T-helper 1 cell treated with Interleukin-12 subunit alpha and Interleukin-12 subunit beta and Interleukin-4 antibody, amounts not matched to agents 30 μg/mL and 1 μg/mL, for 36 hours (primary cell): ENCODE measurements around the gene CBX2.

ENCODE experiments used
- H3K27ac Mint-ChIP-seq: one replicate; pipeline ENCODE4 v1.8.0; 2021; ENCODE audit warnings: mild to moderate bottlenecking, mixed read lengths
- H3K27me3 Mint-ChIP-seq: one replicate; pipeline ENCODE4 v1.8.0; 2021; ENCODE audit warnings: low read depth, mixed read lengths
- H3K36me3 Mint-ChIP-seq: one replicate; pipeline ENCODE4 v1.8.0; 2021; ENCODE audit warnings: low read depth, mixed read lengths
- H3K4me1 Mint-ChIP-seq: one replicate; pipeline ENCODE4 v1.8.0; 2021; ENCODE audit warnings: low read depth, mixed read lengths
- H3K4me3 Mint-ChIP-seq: one replicate; pipeline ENCODE4 v1.8.0; 2021; ENCODE audit warnings: mild to moderate bottlenecking, moderate library complexity, mixed read lengths
- H3K9me3 Mint-ChIP-seq: one replicate; pipeline ENCODE4 v1.8.0; 2021; ENCODE audit warnings: mixed read lengths

The CBX2 gene

GRCh38 chr17:79775632-79776031, 2.3 kb upstream of the CBX2 start:
- H3K4me1 Mint-ChIP-seq: peaks cover 12% of the 10 kb centered on the region
- peak overlapping the region; percentile 26 for H3K27ac Mint-ChIP-seq
- no peaks in the 10 kb centered on the region for H3K9me3 Mint-ChIP-seq
- peaks cover 68% of the 10 kb centered on the region for H3K27me3 Mint-ChIP-seq
- H3K4me3 Mint-ChIP-seq: no peak overlapping the region
- H3K36me3 Mint-ChIP-seq: no peaks in the 10 kb centered on the region

- Mint-ChIP-seq H3K4me1 (peaks cover 16% of the 10 kb centered on the region), H3K27ac (no peak overlapping the region), H3K36me3 (no peaks in the 10 kb centered on the region), H3K4me3 (peak overlapping the region; percentile 4), H3K9me3 (no peaks in the 10 kb centered on the region), H3K27me3 (peaks cover 77% of the 10 kb centered on the region)
These were observed 1.4 kb upstream of the CBX2 start for GRCh38 chr17:79776376-79777119.

- Mint-ChIP-seq H3K9me3 (no peaks in the 10 kb centered on the region), H3K4me3 (peak overlapping the region; percentile 73), H3K36me3 (no peaks in the 10 kb centered on the region), H3K27ac (no peak overlapping the region), H3K27me3 (peaks cover 77% of the 10 kb centered on the region), H3K4me1 (peaks cover 16% of the 10 kb centered on the region)
These were observed 641 bp upstream of the CBX2 start for GRCh38 chr17:79777120-79777893.

DNA sequence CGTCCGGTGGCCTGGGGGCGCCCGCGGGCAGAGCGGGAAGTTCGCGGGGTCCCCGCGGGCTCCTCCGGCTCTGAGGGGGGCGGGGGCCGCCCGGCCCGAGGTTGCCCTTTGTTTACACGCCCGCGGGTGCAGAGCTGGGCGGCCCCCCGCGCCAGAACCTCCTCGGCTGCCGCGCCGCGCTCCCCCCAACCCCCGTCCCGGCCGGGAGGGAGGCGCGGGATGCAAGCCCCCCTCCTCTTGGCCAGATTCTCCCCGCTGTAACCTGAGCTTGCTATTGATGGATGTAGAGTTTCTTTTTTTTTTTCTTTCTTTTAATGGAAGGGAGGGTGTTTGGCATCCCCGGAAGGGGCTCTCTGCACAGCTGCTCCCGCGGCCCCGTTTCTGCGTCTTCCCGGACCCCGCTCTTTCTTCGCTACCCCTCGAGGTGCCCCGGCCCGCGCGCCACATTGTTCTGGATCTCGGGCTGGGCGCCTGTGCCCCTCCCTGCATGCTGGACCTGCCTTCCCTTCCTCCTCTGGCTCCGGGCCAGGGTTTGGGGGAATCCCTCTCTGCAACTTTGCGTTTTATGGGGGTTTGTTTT, 646 bp downstream of the CBX2 start:
- H3K27me3 Mint-ChIP-seq: peaks cover 70% of the 10 kb centered on the region
- H3K9me3 Mint-ChIP-seq: no peaks in the 10 kb centered on the region
- peaks cover 16% of the 10 kb centered on the region for H3K4me1 Mint-ChIP-seq
- peak overlapping the region; percentile 79 for H3K4me3 Mint-ChIP-seq
- peak overlapping the region; percentile 66 for H3K27ac Mint-ChIP-seq
- no peaks in the 10 kb centered on the region for H3K36me3 Mint-ChIP-seq

GRCh38 chr17:79779084-79779529, 1.2 kb downstream of the CBX2 start:
- H3K4me1 Mint-ChIP-seq: peaks cover 16% of the 10 kb centered on the region
- no peaks in the 10 kb centered on the region for H3K9me3 Mint-ChIP-seq
- H3K4me3 Mint-ChIP-seq: peak overlapping the region; percentile 79
- peak overlapping the region; percentile 15 for H3K27ac Mint-ChIP-seq
- peaks cover 67% of the 10 kb centered on the region for H3K27me3 Mint-ChIP-seq
- H3K36me3 Mint-ChIP-seq: no peaks in the 10 kb centered on the region

GRCh38 chr17:79779661-79780365, 1.9 kb downstream of the CBX2 start:
- Mint-ChIP-seq H3K36me3 (no peaks in the 10 kb centered on the region), H3K4me3 (peak overlapping the region; percentile 28), H3K27ac (peak overlapping the region; percentile 15), H3K4me1 (peaks cover 16% of the 10 kb centered on the region), H3K27me3 (peaks cover 60% of the 10 kb centered on the region), H3K9me3 (no peaks in the 10 kb centered on the region)

DNA sequence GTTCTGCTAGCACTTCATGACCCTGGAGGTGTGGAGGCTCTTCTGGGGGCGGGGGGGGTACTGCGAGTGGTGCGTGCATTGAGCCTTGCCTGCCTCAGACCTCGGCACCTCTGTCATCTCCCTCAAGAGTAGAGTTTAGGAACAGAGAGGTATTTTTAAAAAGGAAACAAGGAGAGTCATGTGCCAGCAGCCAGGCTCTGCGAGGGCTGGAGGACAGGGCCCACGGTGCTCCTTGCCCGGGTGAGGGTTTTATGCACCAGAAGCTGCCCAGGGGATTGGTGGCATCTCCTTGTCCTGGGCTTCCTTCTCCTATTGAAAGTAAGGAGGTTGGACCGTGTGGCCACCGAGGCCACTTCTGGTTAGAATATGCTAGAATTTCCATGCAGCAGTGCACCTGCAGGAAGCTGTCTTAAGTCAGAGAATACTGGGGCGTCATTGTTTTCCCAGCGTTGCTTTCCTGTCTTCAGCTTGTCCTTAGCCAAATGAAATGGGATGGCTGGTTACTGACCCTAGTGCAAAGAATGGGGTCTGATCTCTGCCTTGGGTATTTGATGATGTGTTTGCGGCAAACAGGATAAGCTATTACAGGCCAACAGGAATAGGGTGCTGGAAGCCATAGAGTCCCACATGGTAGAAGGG, 3.2 kb downstream of the CBX2 start:
- Mint-ChIP-seq H3K27ac (no peak overlapping the region), H3K27me3 (peaks cover 46% of the 10 kb centered on the region), H3K36me3 (no peaks in the 10 kb centered on the region), H3K4me1 (peaks cover 16% of the 10 kb centered on the region), H3K9me3 (no peaks in the 10 kb centered on the region), H3K4me3 (no peak overlapping the region)

GRCh38 chr17:79781736-79782575, 4.0 kb downstream of the CBX2 start:
- H3K9me3 Mint-ChIP-seq: no peaks in the 10 kb centered on the region
- H3K27ac Mint-ChIP-seq: no peak overlapping the region

DNA sequence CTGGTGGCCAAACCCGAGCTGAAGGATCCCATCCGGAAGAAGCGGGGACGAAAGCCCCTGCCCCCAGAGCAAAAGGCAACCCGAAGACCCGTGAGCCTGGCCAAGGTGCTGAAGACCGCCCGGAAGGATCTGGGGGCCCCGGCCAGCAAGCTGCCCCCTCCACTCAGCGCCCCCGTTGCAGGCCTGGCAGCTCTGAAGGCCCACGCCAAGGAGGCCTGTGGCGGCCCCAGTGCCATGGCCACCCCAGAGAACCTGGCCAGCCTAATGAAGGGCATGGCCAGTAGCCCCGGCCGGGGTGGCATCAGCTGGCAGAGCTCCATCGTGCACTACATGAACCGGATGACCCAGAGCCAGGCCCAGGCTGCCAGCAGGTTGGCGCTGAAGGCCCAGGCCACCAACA, 5.9 kb downstream of the CBX2 start:
- peaks cover 54% of the 10 kb centered on the region for H3K27me3 Mint-ChIP-seq
- peaks cover 6% of the 10 kb centered on the region for H3K4me1 Mint-ChIP-seq
- no peak overlapping the region for H3K27ac Mint-ChIP-seq
- H3K4me3 Mint-ChIP-seq: no peak overlapping the region
- H3K9me3 Mint-ChIP-seq: no peaks in the 10 kb centered on the region
- H3K36me3 Mint-ChIP-seq: no peaks in the 10 kb centered on the region

More at GRCh38 chr17:79781736-79782575, 4.0 kb downstream of the CBX2 start:
- H3K36me3 Mint-ChIP-seq: no peaks in the 10 kb centered on the region
- H3K4me3 Mint-ChIP-seq: no peak overlapping the region
- peaks cover 46% of the 10 kb centered on the region for H3K27me3 Mint-ChIP-seq
- peaks cover 10% of the 10 kb centered on the region for H3K4me1 Mint-ChIP-seq

DNA sequence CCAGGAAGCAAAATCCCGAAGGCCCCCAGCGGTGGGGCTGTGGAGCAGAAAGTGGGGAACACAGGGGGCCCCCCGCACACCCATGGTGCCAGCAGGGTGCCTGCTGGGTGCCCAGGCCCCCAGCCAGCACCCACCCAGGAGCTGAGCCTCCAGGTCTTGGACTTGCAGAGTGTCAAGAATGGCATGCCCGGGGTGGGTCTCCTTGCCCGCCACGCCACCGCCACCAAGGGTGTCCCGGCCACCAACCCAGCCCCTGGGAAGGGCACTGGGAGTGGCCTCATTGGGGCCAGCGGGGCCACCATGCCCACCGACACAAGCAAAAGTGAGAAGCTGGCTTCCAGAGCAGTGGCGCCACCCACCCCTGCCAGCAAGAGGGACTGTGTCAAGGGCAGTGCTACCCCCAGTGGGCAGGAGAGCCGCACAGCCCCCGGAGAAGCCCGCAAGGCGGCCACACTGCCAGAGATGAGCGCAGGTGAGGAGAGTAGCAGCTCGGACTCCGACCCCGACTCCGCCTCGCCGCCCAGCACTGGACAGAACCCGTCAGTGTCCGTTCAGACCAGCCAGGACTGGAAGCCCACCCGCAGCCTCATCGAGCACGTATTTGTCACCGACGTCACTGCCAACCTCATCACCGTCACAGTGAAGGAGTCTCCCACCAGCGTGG, 6.5 kb downstream of the CBX2 start:
- H3K4me3 Mint-ChIP-seq: no peak overlapping the region
- H3K9me3 Mint-ChIP-seq: no peaks in the 10 kb centered on the region
- H3K27me3 Mint-ChIP-seq: peaks cover 52% of the 10 kb centered on the region
- H3K36me3 Mint-ChIP-seq: no peaks in the 10 kb centered on the region
- H3K27ac Mint-ChIP-seq: no peak overlapping the region
- peaks cover 4% of the 10 kb centered on the region for H3K4me1 Mint-ChIP-seq

- Mint-ChIP-seq H3K36me3 (no peaks in the 10 kb centered on the region), H3K4me3 (no peak overlapping the region), H3K9me3 (no peaks in the 10 kb centered on the region), H3K4me1 (peaks cover 4% of the 10 kb centered on the region), H3K27ac (no peak overlapping the region), H3K27me3 (peaks cover 47% of the 10 kb centered on the region)
These were observed 7.3 kb downstream of the CBX2 start for GRCh38 chr17:79785017-79785899.
